ENCODE measurements around the gene ERC1.

The ERC1 gene

GRCh38 chr12:1272142-1272541, 281.1 kb downstream of the ERC1 start:
- 94% methylated on average over 2 of the region's 3 CpGs for WGBS
- H2BK120ac ChIP-seq (ENCODE audit: low read depth, low read length): no peak overlapping the region
- no peak overlapping the region for H3K18ac ChIP-seq (ENCODE audit: low read depth in 1 of 2, low read length in 2 of 2)
- no peak overlapping the region for H4K91ac ChIP-seq (ENCODE audit: low read length)
- H3K4me2 ChIP-seq (ENCODE audit: low read length, poor library complexity, severe bottlenecking): no peak overlapping the region
- no peak overlapping the region for H3K27ac ChIP-seq (ENCODE audit: low read length, poor library complexity, severe bottlenecking)
- no peak overlapping the region for H3K23ac ChIP-seq (ENCODE audit: low read length in 2 of 2)
- peaks cover 11% of the 10 kb centered on the region for H3K79me1 ChIP-seq (replicated peaks; ENCODE audit: low read length, poor library complexity, severe bottlenecking)
- peaks cover 0 to 21% of the 10 kb centered on the region in 2 experiments for H3K36me3 ChIP-seq (ENCODE audit: control insufficient read depth in 1 of 2, insufficient read depth in 2 of 2, low read depth in 1 of 2, low read length in 2 of 2)
- H4K8ac ChIP-seq (ENCODE audit: low read length): no peak overlapping the region
- H2BK15ac ChIP-seq (ENCODE audit: low read depth, poor library complexity, severe bottlenecking): no peak overlapping the region
- no peak overlapping the region for H3K9ac ChIP-seq (ENCODE audit: low read length)
- H3K4ac ChIP-seq (ENCODE audit: low read depth in 1 of 2, low read length in 2 of 2): no peak overlapping the region
- no peak for DNase-seq
- H3K9me3 ChIP-seq (ENCODE audit: control insufficient read depth, low read length): no peaks in the 10 kb centered on the region
- no peak overlapping the region for H2BK12ac ChIP-seq (ENCODE audit: low read length in 2 of 2)
- no peaks in the 10 kb centered on the region for H3K4me1 ChIP-seq (ENCODE audit: control insufficient read depth, insufficient read depth, low read depth, low read length)
- H3K4me3 ChIP-seq (ENCODE audit: insufficient read depth in 1 of 2, low read depth in 1 of 2, low read length in 2 of 2): no peak overlapping the region
- no peak overlapping the region for H2BK5ac ChIP-seq (ENCODE audit: low read depth, low read length, poor library complexity, severe bottlenecking)
- no peak overlapping the region for H3K14ac ChIP-seq (ENCODE audit: low read length in 2 of 2)
- H3K27me3 ChIP-seq (ENCODE audit: control insufficient read depth in 1 of 2, insufficient read depth in 1 of 2, low read length in 2 of 2): no peaks in the 10 kb centered on the region
- no peak overlapping the region for H2AFZ ChIP-seq (ENCODE audit: low read depth, low read length)
- H2AK5ac ChIP-seq (ENCODE audit: low read length, severe bottlenecking): no peak overlapping the region

- Histone ChIP-seq H3K4ac (ENCODE audit: low read depth in 1 of 2, low read length in 2 of 2) (no peak overlapping the region), H2BK5ac (ENCODE audit: low read depth, low read length, poor library complexity, severe bottlenecking) (no peak overlapping the region), H3K9ac (ENCODE audit: low read length) (no peak overlapping the region), H3K27me3 (ENCODE audit: control insufficient read depth in 1 of 2, insufficient read depth in 1 of 2, low read length in 2 of 2) (no peaks in the 10 kb centered on the region), H2AFZ (ENCODE audit: low read depth, low read length) (no peak overlapping the region), H3K4me3 (ENCODE audit: insufficient read depth in 1 of 2, low read depth in 1 of 2, low read length in 2 of 2) (no peak overlapping the region), H2AK5ac (ENCODE audit: low read length, severe bottlenecking) (no peak overlapping the region), H3K23ac (ENCODE audit: low read length in 2 of 2) (no peak overlapping the region), H2BK12ac (ENCODE audit: low read length in 2 of 2) (no peak overlapping the region), H3K79me1 (replicated peaks; ENCODE audit: low read length, poor library complexity, severe bottlenecking) (peaks cover 11% of the 10 kb centered on the region), H3K18ac (ENCODE audit: low read depth in 1 of 2, low read length in 2 of 2) (no peak overlapping the region), H4K8ac (ENCODE audit: low read length) (no peak overlapping the region), H3K9me3 (ENCODE audit: control insufficient read depth, low read length) (no peaks in the 10 kb centered on the region), H3K14ac (ENCODE audit: low read length in 2 of 2) (no peak overlapping the region), H3K27ac (ENCODE audit: low read length, poor library complexity, severe bottlenecking) (no peak overlapping the region), H3K4me2 (ENCODE audit: low read length, poor library complexity, severe bottlenecking) (no peak overlapping the region), H4K91ac (ENCODE audit: low read length) (no peak overlapping the region), H2BK15ac (ENCODE audit: low read depth, poor library complexity, severe bottlenecking) (no peak overlapping the region), H3K4me1 (ENCODE audit: control insufficient read depth, insufficient read depth, low read depth, low read length) (no peaks in the 10 kb centered on the region), H3K36me3 (ENCODE audit: control insufficient read depth in 1 of 2, insufficient read depth in 2 of 2, low read depth in 1 of 2, low read length in 2 of 2) (peaks cover 0 to 21% of the 10 kb centered on the region in 2 experiments), H2BK120ac (ENCODE audit: low read depth, low read length) (no peak overlapping the region)
- whole genome bisulfite sequencing: 100% methylated on average over 1 of the region's 5 CpGs
- no peak for DNase-seq
Observed at GRCh38 chr12:1273051-1273450, 282.0 kb downstream of the ERC1 start.

- WGBS: 89% methylated on average over 4 of the region's 4 CpGs
- H3K27ac ChIP-seq (ENCODE audit: low read length, poor library complexity, severe bottlenecking): no peak overlapping the region
- H2BK15ac ChIP-seq (ENCODE audit: low read depth, poor library complexity, severe bottlenecking): no peak overlapping the region
- H2AFZ ChIP-seq (ENCODE audit: low read depth, low read length): no peak overlapping the region
- no peak overlapping the region for H2BK120ac ChIP-seq (ENCODE audit: low read depth, low read length)
- no peak overlapping the region for H3K4ac ChIP-seq (ENCODE audit: low read depth in 1 of 2, low read length in 2 of 2)
- no peaks in the 10 kb centered on the region for H3K4me1 ChIP-seq (ENCODE audit: control insufficient read depth, insufficient read depth, low read depth, low read length)
- no peak overlapping the region for H3K18ac ChIP-seq (ENCODE audit: low read depth in 1 of 2, low read length in 2 of 2)
- no peak overlapping the region for H3K23ac ChIP-seq (ENCODE audit: low read length in 2 of 2)
- DNase-seq: no peak
- no peak overlapping the region for H2BK12ac ChIP-seq (ENCODE audit: low read length in 2 of 2)
- no peak overlapping the region for H2AK5ac ChIP-seq (ENCODE audit: low read length, severe bottlenecking)
- peaks cover 6% of the 10 kb centered on the region for H3K79me1 ChIP-seq (replicated peaks; ENCODE audit: low read length, poor library complexity, severe bottlenecking)
- H3K27me3 ChIP-seq (ENCODE audit: control insufficient read depth in 1 of 2, insufficient read depth in 1 of 2, low read length in 2 of 2): no peaks in the 10 kb centered on the region
- H3K4me2 ChIP-seq (ENCODE audit: low read length, poor library complexity, severe bottlenecking): no peak overlapping the region
- no peak overlapping the region for H4K8ac ChIP-seq (ENCODE audit: low read length)
- no peak overlapping the region for H3K9ac ChIP-seq (ENCODE audit: low read length)
- H3K36me3 ChIP-seq (ENCODE audit: control insufficient read depth in 1 of 2, insufficient read depth in 2 of 2, low read depth in 1 of 2, low read length in 2 of 2): no peaks in the 10 kb centered on the region
- no peak overlapping the region for H3K14ac ChIP-seq (ENCODE audit: low read length in 2 of 2)
- no peak overlapping the region for H4K91ac ChIP-seq (ENCODE audit: low read length)
- no peak overlapping the region for H2BK5ac ChIP-seq (ENCODE audit: low read depth, low read length, poor library complexity, severe bottlenecking)
- no peak overlapping the region for H3K4me3 ChIP-seq (ENCODE audit: insufficient read depth in 1 of 2, low read depth in 1 of 2, low read length in 2 of 2)
- no peaks in the 10 kb centered on the region for H3K9me3 ChIP-seq (ENCODE audit: control insufficient read depth, low read length)
Observed at GRCh38 chr12:1277905-1278304, 286.9 kb downstream of the ERC1 start.

- no peak overlapping the region for H3K4me2 ChIP-seq (ENCODE audit: low read length, poor library complexity, severe bottlenecking)
- no peak overlapping the region for H3K14ac ChIP-seq (ENCODE audit: low read length in 2 of 2)
- no peaks in the 10 kb centered on the region for H3K36me3 ChIP-seq (ENCODE audit: control insufficient read depth in 1 of 2, insufficient read depth in 2 of 2, low read depth in 1 of 2, low read length in 2 of 2)
- no peak overlapping the region for H2AFZ ChIP-seq (ENCODE audit: low read depth, low read length)
- H2BK5ac ChIP-seq (ENCODE audit: low read depth, low read length, poor library complexity, severe bottlenecking): no peak overlapping the region
- no peak overlapping the region for H4K8ac ChIP-seq (ENCODE audit: low read length)
- H3K27me3 ChIP-seq (ENCODE audit: control insufficient read depth in 1 of 2, insufficient read depth in 1 of 2, low read length in 2 of 2): no peaks in the 10 kb centered on the region
- no peak for DNase-seq
- no peaks in the 10 kb centered on the region for H3K4me1 ChIP-seq (ENCODE audit: control insufficient read depth, insufficient read depth, low read depth, low read length)
- no peak overlapping the region for H2BK12ac ChIP-seq (ENCODE audit: low read length in 2 of 2)
- no peak overlapping the region for H3K4me3 ChIP-seq (ENCODE audit: insufficient read depth in 1 of 2, low read depth in 1 of 2, low read length in 2 of 2)
- no peak overlapping the region for H2BK15ac ChIP-seq (ENCODE audit: low read depth, poor library complexity, severe bottlenecking)
- no peak overlapping the region for H3K23ac ChIP-seq (ENCODE audit: low read length in 2 of 2)
- peaks cover 6% of the 10 kb centered on the region for H3K79me1 ChIP-seq (replicated peaks; ENCODE audit: low read length, poor library complexity, severe bottlenecking)
- no peaks in the 10 kb centered on the region for H3K9me3 ChIP-seq (ENCODE audit: control insufficient read depth, low read length)
- H3K18ac ChIP-seq (ENCODE audit: low read depth in 1 of 2, low read length in 2 of 2): no peak overlapping the region
- H3K4ac ChIP-seq (ENCODE audit: low read depth in 1 of 2, low read length in 2 of 2): no peak overlapping the region
- peak overlapping the region; percentile 19 for H3K9ac ChIP-seq (ENCODE audit: low read length)
- H4K91ac ChIP-seq (ENCODE audit: low read length): no peak overlapping the region
- WGBS: 100% methylated on average over 1 of the region's 3 CpGs
- H2AK5ac ChIP-seq (ENCODE audit: low read length, severe bottlenecking): no peak overlapping the region
- H3K27ac ChIP-seq (ENCODE audit: low read length, poor library complexity, severe bottlenecking): no peak overlapping the region
- no peak overlapping the region for H2BK120ac ChIP-seq (ENCODE audit: low read depth, low read length)
Observed at GRCh38 chr12:1279050-1279449, 288.0 kb downstream of the ERC1 start.

Data from mesenchymal stem cell (in vitro differentiated cells and primary cell).